AG04449 (cell line): Measurements from ENCODE around the gene IL1RAP.

ENCODE experiments used
- CTCF ChIA-PET: fragments of 350-600 bp; formaldehyde crosslinking; extraction: SDS; loops from one replicate; lab custom pipeline; 2021; ENCODE audit warnings: antibody characterized with exemption; lab: Yijun Ruan, JAX
- POLR2A ChIA-PET: fragments of 400-600, 350-600 bp; formaldehyde crosslinking; extraction: SDS; loops from one replicate; lab custom pipeline; 2020; ENCODE audit warnings: antibody characterized with exemption, inconsistent platforms; lab: Yijun Ruan, JAX
- DNase-seq: peaks from one replicate; pipeline ENCODE4 v3.0.0-alpha.2; 2010; ENCODE audit warnings: low read depth, low spot score
- H3K4me3 ChIP-seq: 2 replicates; pipeline ENCODE4 v1.5.1; 2011; ENCODE audit warnings: low read depth, mild to moderate bottlenecking, control low read depth, low read length
- TF ChIP-seq, protein P1 (sequence below): IDR thresholded peaks from one replicate; pipeline ENCODE4 v1.5.1; 2011; ENCODE audit warnings: mild to moderate bottlenecking, moderate library complexity, low read length, control low read depth, inconsistent platforms; ENCODE audit not compliant: insufficient read depth; ENCODE audit errors: missing control alignments

Gene IL1RAP

DNA sequence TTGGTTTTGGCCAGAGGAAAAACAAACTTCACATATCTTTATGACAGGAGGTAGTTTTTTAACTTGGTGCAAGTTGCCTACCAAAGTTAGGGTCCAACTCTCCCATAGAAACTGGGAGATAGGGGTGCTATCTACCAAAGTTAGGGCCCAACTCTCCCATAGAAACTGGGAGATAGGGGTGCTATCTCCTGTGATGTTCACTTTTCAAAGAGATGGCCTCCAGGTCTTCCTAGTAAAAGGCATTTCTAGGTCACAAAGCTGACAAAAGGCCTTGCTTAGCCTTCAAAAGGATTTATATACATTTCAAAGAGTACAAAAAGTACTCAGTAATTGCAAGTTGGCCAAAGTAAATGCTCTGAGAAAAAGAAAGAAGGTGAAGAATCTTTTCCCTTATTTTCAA is 27.1 kb downstream of the IL1RAP start:
- ChIA-PET CTCF (interaction anchor here (1.2 kb wide), 1 partner anchor 27 kb away, joined by 4 read pairs; the partner anchor contains the start of gene IL1RAP), POLR2A (no interaction called here)
- H3K4me3 ChIP-seq = no peak overlapping the region
- TF ChIP-seq, protein P1, sequence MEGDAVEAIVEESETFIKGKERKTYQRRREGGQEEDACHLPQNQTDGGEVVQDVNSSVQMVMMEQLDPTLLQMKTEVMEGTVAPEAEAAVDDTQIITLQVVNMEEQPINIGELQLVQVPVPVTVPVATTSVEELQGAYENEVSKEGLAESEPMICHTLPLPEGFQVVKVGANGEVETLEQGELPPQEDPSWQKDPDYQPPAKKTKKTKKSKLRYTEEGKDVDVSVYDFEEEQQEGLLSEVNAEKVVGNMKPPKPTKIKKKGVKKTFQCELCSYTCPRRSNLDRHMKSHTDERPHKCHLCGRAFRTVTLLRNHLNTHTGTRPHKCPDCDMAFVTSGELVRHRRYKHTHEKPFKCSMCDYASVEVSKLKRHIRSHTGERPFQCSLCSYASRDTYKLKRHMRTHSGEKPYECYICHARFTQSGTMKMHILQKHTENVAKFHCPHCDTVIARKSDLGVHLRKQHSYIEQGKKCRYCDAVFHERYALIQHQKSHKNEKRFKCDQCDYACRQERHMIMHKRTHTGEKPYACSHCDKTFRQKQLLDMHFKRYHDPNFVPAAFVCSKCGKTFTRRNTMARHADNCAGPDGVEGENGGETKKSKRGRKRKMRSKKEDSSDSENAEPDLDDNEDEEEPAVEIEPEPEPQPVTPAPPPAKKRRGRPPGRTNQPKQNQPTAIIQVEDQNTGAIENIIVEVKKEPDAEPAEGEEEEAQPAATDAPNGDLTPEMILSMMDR = no peak
- DNase-seq = no peak

- no peak for DNase-seq
- CTCF ChIA-PET = interaction anchor here (1.2 to 1.5 kb wide), 2 partner anchors 27 to 28 kb away, joined by 3 to 4 read pairs; partner anchors contain the start of gene IL1RAP
- POLR2A ChIA-PET = no interaction called here
- no peak overlapping the region for H3K4me3 ChIP-seq
- TF ChIP-seq, protein P1 = no peak
Measured at GRCh38 chr3:190541560-190541959, 27.7 kb downstream of the IL1RAP start.

- H3K4me3 ChIP-seq = no peak overlapping the region
- DNase-seq = no peak
- ChIA-PET POLR2A (no interaction called here), CTCF (interaction anchor here (0.6 to 1.5 kb wide), 2 partner anchors 29 to 50 kb away, joined by 3 read pairs; partner anchors contain the start of gene IL1RAP)
- TF ChIP-seq, protein P1 = no peak
Measured at GRCh38 chr3:190542846-190543245, 29.0 kb downstream of the IL1RAP start.

DNA sequence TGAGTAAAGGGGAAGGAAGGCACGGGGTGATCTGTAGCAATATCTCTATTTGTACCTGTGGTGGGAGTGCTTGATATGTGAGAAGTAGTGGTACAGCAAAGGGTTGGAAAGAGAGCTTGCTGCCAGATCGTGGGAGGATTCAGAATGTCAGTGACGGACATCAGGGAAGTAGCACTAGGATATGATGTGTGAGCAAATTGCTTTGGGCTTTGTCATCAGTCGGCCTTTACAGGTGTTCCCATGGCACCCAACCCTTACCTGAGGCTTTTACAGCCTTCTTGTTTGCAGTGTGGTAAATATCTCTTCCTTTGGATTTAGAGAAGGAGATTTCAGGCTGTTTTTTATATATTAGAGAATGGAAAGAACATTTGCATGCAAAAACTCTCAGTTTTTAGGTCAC is 29.8 kb downstream of the IL1RAP start:
- ChIA-PET CTCF (no interaction called here), POLR2A (no interaction called here)
- TF ChIP-seq, protein P1 = no peak
- H3K4me3 ChIP-seq = no peak overlapping the region
- DNase-seq = no peak

DNA sequence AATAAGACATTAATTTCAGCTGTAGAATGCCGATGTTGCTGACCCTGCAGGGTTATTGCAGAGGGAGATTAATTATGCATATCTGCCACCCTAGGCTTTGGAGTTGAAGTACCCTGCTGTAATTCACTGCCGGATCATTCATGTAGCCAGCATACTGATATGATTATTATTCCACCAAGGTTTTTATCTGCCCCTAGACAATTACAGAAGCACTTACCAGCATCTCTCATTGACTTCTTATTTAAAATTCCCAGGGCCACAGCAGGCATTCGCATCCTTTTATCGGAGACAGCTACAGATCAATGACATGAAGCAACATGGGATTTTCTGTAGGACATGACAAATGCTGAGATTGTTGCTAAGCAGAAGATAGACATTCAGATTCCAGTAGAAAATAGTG is 31.3 kb downstream of the IL1RAP start:
- TF ChIP-seq, protein P1 = no peak
- ChIA-PET POLR2A (no interaction called here), CTCF (no interaction called here)
- DNase-seq = no peak
- H3K4me3 ChIP-seq = no peak overlapping the region

DNA sequence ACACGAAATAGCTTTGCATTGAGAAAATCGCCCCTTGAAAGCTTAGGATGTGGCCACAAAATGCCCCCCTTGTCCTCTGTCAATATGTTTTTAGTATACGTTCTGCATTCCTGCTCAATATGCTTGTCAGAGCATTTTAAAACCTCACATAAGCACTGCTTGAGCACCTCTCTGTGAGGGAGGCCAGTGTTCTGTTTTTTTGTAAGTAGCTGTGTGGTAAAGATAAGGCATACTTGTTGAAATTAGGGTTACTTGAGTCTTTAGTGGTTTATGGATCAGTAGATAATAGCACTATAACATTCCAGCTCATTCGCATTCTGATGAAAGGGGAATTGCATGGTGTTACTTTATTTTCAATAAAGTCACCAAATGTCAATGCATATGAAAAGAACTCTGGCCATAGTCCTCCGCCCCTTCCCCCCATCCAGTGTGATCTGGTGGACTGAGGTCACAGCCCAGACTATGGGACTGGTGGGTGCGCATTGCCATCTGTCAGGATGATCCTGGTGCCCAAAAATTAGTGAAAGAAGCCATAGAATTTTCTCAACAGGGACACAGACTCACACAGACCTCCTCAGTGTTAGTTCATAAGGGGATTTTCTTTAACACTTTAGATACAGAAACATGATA is 33.1 kb downstream of the IL1RAP start:
- no peak for DNase-seq
- H3K4me3 ChIP-seq = no peak overlapping the region
- ChIA-PET CTCF (interaction anchor here (0.9 kb wide), 1 partner anchor 10 kb away, joined by 3 read pairs; no protein-coding TSS in a partner anchor), POLR2A (no interaction called here)
- TF ChIP-seq, protein P1 = no peak
